Measurements from ENCODE around the gene FGFR4.

Gene FGFR4

GRCh38 chr5:177085985-177086653, 596 bp upstream of the FGFR4 start:
- DNase-seq, result no peak

- DNase-seq, result no peak
Measured at GRCh38 chr5:177087398-177088005, 787 bp downstream of the FGFR4 start.

- DNase-seq, result no peak
Measured at GRCh38 chr5:177089127-177089526, 2.4 kb downstream of the FGFR4 start.

GRCh38 chr5:177089825-177090641, 3.3 kb downstream of the FGFR4 start:
- DNase-seq, result no peak

GRCh38 chr5:177090813-177091212, 4.1 kb downstream of the FGFR4 start:
- no peak for DNase-seq

GRCh38 chr5:177091232-177091631, 4.5 kb downstream of the FGFR4 start:
- DNase-seq, result no peak

- DNase-seq, result no peak
Measured at GRCh38 chr5:177092178-177093081, 5.7 kb downstream of the FGFR4 start.

- DNase-seq, result no peak
Measured at GRCh38 chr5:177093082-177093712, 6.5 kb downstream of the FGFR4 start.

- DNase-seq, result no peak
Measured at GRCh38 chr5:177093803-177094202, 7.1 kb downstream of the FGFR4 start.

- DNase-seq, result no peak
Measured at GRCh38 chr5:177094224-177095087, 7.7 kb downstream of the FGFR4 start.

- DNase-seq, result no peak
Measured at GRCh38 chr5:177095088-177095669, 8.5 kb downstream of the FGFR4 start.

- no peak for DNase-seq
Measured at GRCh38 chr5:177096162-177097015, 9.7 kb downstream of the FGFR4 start.

GRCh38 chr5:177097016-177097985, 10.6 kb downstream of the FGFR4 start:
- no peak for DNase-seq

- no peak for DNase-seq
Measured at GRCh38 chr5:177098120-177098469, 11.4 kb downstream of the FGFR4 start.

- no peak for DNase-seq
Measured at GRCh38 chr5:177098470-177099141, 11.9 kb downstream of the FGFR4 start.

- DNase-seq, result no peak
Measured at GRCh38 chr5:177099422-177100093, 12.8 kb downstream of the FGFR4 start.

- DNase-seq, result no peak
Measured at GRCh38 chr5:177100714-177101121, 14.0 kb downstream of the FGFR4 start.
